Measurements from ENCODE around the gene HCK. TPM values are rescaled to one million over a fixed set of nuclear protein-coding genes. Genes with fewer than 3 reads are reported as not detected.

HCK gene
- total and polyA plus RNA-seq, 9 of the 15 experiments (the other 6 are each of a cell fraction or from before 2014, with no cell fraction given) = 0.09 to 0.51 (median 0.27) TPM; not detected in 6

GRCh38 chr20:32040142-32040953 is 11.7 kb upstream of the HCK start (continued):
- TF ChIP-seq NFE2 (IDR thresholded peaks at IDR 0.05; ENCODE audit: low read depth) = peak; percentile 32; the same call in 1 of the 2 replicates
- TF ChIP-seq DACH1 (IDR thresholded peaks at IDR 0.05; ENCODE audit: partially characterized antibody) = no peak
- peak; percentile 16; the same call in 1 of the 2 replicates for TF ChIP-seq CTBP1 (IDR thresholded peaks at IDR 0.05; ENCODE audit: borderline replicate concordance)
- peak; percentile 64 for TF ChIP-seq MAFG (tag; conservative IDR thresholded peaks at IDR 0.05)
- TF ChIP-seq SRF (CRISPR knock-in tag; IDR thresholded peaks at IDR 0.05) = peak in 1 of 2 experiments; percentile 92; a peak in 2 of 4 replicates
- no peak for TF ChIP-seq CC2D1A (IDR thresholded peaks at IDR 0.05)
- TF ChIP-seq SFPQ (IDR thresholded peaks at IDR 0.05; ENCODE audit: low read depth, low read length) = no peak
- peak; percentile 59; the same call in 1 of the 2 replicates for TF ChIP-seq VEZF1 (CRISPR knock-in tag; IDR thresholded peaks at IDR 0.05)
- peak; percentile 58; the same call in 1 of the 2 replicates for TF ChIP-seq MAFF (IDR thresholded peaks at IDR 0.05; ENCODE audit: low read length)
- no peak for TF ChIP-seq ZNF518B (CRISPR knock-in tag; IDR thresholded peaks at IDR 0.05)
- peak; percentile 40; the same call in 1 of the 2 replicates for TF ChIP-seq ZNF589 (CRISPR knock-in tag; IDR thresholded peaks at IDR 0.05; ENCODE audit: low read depth)

Measured in K562 (cell line).